Measurements from ENCODE around the gene IL10RB. TPM values are rescaled to one million over a fixed set of nuclear protein-coding genes. Genes with fewer than 3 reads are reported as not detected.

IL10RB gene
- total and polyA plus RNA-seq, 10 of the 15 experiments (the other 5 are each of a cell fraction or from before 2014, with no cell fraction given), result 15.0 to 55.1 (median 34.9) TPM

DNA sequence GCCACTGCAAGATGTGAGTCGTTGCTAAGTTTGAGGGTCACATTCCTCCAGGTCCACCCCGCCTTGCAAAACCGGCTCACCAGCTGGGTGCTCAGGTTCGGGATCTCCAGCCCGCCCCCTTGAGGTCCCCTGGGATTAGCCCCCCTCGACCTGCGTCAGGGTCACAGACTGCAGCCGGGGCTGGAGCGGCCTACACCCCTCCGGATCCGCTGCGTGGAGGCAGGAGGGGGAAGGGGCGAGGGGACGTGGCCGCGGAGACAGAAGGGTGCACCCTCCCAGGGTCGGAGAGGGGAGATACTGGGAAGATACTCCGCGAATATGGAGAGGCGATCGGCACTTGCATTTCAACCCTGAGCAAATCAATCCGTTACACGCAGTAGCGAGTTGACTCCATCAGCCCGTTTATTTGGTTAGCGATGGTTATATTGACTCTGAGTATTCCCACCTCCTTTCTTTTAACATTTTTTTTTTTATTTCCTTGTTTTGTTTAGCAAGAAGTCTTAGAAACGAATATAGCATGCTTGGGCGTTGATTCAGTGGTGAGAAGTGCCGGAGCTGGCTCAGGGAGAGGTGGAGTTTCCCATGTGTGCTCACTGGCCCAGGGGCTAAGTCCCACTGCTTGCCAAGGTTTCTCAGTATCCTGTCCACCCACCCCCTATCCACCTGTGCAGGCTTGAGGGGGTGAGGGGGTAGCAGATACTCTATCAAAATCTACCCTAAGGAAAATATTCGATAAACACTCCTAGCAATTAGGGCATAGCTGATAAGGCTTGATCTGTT lies 35.4 kb upstream of the IL10RB start (continued):
- TF ChIP-seq EP300 (IDR thresholded peaks at IDR 0.05; ENCODE audit: borderline replicate concordance in 1 of 2, control insufficient read depth in 1 of 2, low read depth in 2 of 2, low read length in 2 of 2), result no peak
- peak; percentile 62; the same call in 1 of the 2 replicates for TF ChIP-seq ZNF687 (IDR thresholded peaks at IDR 0.05)
- TF ChIP-seq HCFC1 (IDR thresholded peaks at IDR 0.05; ENCODE audit: low read length), result no peak
- TF ChIP-seq BCL3 (IDR thresholded peaks at IDR 0.05; ENCODE audit: borderline replicate concordance, insufficient read depth, low read depth, low read length, poor library complexity, severe bottlenecking), result no peak
- peak; percentile 55; the same call in 1 of the 2 replicates for TF ChIP-seq ZSCAN29 (IDR thresholded peaks at IDR 0.05)
- 0 out of 2 replicates have a peak, but pooled peaks have one; percentile 23 for TF ChIP-seq RAD21 (IDR thresholded peaks at IDR 0.05; ENCODE audit: insufficient read depth, low read depth, low read length)
- TF ChIP-seq SIN3A (IDR thresholded peaks at IDR 0.05; ENCODE audit: low read depth, low read length), result no peak; the same call in 1 of the 2 replicates
- TF ChIP-seq CREM (IDR thresholded peaks at IDR 0.05; ENCODE audit: low read depth), result peak; percentile 17; the same call in 1 of the 2 replicates
- TF ChIP-seq PKNOX1 (IDR thresholded peaks at IDR 0.05), result no peak
- TF ChIP-seq ZNF24 (IDR thresholded peaks at IDR 0.05), result no peak
- no peak for TF ChIP-seq KAT2A (conservative IDR thresholded peaks at IDR 0.05; ENCODE audit: control insufficient read depth, low read depth, low read length)
- no peak for TF ChIP-seq TARDBP (IDR thresholded peaks at IDR 0.05; ENCODE audit: borderline replicate concordance)
- TF ChIP-seq EZH2 (IDR thresholded peaks at IDR 0.05; ENCODE audit: borderline replicate concordance, control insufficient read depth, low read depth, low read length), result no peak
- TF ChIP-seq TCF3 (IDR thresholded peaks at IDR 0.05; ENCODE audit: borderline replicate concordance, insufficient read depth, low read depth, low read length), result no peak
- TF ChIP-seq CHD2 (IDR thresholded peaks at IDR 0.05; ENCODE audit: borderline replicate concordance, low read depth, low read length), result 0 out of 2 replicates have a peak, but pooled peaks have one; percentile 27
- TF ChIP-seq, protein P1, sequence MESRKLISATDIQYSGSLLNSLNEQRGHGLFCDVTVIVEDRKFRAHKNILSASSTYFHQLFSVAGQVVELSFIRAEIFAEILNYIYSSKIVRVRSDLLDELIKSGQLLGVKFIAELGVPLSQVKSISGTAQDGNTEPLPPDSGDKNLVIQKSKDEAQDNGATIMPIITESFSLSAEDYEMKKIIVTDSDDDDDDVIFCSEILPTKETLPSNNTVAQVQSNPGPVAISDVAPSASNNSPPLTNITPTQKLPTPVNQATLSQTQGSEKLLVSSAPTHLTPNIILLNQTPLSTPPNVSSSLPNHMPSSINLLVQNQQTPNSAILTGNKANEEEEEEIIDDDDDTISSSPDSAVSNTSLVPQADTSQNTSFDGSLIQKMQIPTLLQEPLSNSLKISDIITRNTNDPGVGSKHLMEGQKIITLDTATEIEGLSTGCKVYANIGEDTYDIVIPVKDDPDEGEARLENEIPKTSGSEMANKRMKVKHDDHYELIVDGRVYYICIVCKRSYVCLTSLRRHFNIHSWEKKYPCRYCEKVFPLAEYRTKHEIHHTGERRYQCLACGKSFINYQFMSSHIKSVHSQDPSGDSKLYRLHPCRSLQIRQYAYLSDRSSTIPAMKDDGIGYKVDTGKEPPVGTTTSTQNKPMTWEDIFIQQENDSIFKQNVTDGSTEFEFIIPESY (IDR thresholded peaks at IDR 0.05), result no peak
